AG09309 (cell line): Measurements from ENCODE around the gene CSF3.

Source experiments
- DNase-seq: peaks from one replicate; pipeline ENCODE4 v3.0.0-alpha.2; 2010; ENCODE audit warnings: low read depth
- H3K4me3 ChIP-seq: 2 replicates; pipeline ENCODE4 v1.5.1; 2011; ENCODE audit warnings: mild to moderate bottlenecking, low read depth, low read length, moderate library complexity; ENCODE audit not compliant: control insufficient read depth
- CTCF ChIP-seq: IDR thresholded peaks from 2 replicates; pipeline ENCODE4 v1.5.1; 2011; ENCODE audit warnings: mild to moderate bottlenecking, low read depth, low read length, inconsistent platforms; ENCODE audit not compliant: insufficient read depth, control insufficient read depth; ENCODE audit errors: missing control alignments

CSF3 gene

DNA sequence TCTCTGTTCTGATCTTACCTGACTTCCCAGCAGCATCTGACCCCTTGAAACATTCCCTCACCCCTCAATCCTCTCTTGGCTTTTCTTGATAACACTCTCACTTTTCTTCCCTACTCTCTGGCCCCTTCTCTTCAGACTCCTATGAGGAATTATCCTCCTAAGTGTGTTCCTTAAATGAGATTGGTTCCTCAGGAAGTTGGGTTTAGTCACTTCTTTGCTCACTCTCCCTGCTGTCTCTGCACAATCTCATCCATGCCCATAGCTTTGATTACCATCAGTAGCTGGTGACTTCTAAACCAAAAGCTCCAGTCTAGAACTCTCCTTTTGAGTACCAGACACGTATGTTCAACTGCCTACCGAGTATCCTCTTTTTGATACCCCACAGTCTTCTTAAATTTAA is 26.0 kb downstream of the CSF3 start:
- no peak for TF ChIP-seq CTCF
- no peak for DNase-seq
- H3K4me3 ChIP-seq: no peak overlapping the region

DNA sequence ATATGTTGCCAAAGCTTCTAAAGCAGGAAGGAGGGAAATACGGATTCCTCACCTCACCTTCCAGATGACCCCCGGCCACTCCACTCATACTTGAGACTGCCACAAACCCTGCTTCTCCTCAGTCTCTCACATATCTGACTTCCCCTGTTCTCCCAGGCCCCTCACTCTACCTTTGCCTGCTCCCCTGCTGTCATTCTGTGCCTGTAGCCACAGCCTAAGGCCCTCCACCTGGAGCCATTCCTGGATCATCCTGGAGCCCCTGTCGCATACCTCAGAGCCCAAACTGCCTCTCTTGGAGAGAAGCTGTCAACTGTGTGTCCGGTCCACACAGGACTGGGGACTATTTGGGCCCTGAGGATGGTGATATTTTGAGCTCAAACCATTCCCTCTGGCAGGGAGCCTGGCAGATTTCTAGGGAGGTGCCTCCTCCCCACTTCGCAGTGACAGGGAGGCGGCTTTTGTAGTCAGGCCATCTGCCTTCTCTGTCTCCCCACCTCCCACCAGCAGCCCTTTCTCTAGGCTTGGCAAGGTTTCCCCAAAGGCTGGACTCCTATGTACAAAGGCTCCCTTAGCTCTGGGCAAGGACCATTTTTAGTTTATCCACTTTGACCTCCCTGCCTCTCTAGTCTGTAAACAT is 41.3 kb downstream of the CSF3 start:
- no peak overlapping the region for H3K4me3 ChIP-seq
- TF ChIP-seq CTCF: no peak
- no peak for DNase-seq

DNA sequence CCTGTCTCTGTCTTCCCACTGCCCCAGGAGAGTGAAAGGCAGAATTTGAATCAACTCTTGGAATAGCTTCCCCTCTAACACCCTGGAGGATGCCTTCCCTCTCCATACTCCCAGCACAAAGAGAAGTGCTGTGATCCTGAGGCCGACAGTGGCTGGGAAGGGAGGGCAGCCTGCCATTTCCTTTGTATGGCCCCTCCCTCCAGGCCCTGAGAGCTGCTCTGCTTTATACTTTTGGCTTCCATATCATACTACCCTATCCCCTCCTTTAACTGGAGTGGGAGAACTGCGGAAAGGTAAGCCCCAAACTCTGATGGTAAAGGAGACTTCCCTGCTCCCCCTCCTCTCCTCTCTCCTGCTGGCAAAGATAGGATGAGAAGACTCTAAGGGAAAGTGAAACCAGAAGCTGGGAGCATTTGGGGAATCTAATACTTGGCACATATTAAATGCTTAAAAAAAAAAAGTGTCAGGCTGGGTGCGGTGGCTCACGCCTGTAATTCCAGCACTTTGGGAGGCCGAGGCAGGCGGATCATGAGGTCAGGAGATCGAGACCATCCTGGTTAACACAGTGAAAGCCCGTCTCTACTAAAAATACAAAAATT is 43.0 kb downstream of the CSF3 start:
- H3K4me3 ChIP-seq: no peak overlapping the region
- no peak for DNase-seq
- no peak for TF ChIP-seq CTCF

- no peak for DNase-seq
- H3K4me3 ChIP-seq: no peak overlapping the region
- no peak for TF ChIP-seq CTCF
Observed at GRCh38 chr17:40058865-40059264, 43.6 kb downstream of the CSF3 start.

GRCh38 chr17:40059729-40060475 is 44.7 kb downstream of the CSF3 start:
- no peak for TF ChIP-seq CTCF
- H3K4me3 ChIP-seq: no peak overlapping the region
- DNase-seq: no peak

DNA sequence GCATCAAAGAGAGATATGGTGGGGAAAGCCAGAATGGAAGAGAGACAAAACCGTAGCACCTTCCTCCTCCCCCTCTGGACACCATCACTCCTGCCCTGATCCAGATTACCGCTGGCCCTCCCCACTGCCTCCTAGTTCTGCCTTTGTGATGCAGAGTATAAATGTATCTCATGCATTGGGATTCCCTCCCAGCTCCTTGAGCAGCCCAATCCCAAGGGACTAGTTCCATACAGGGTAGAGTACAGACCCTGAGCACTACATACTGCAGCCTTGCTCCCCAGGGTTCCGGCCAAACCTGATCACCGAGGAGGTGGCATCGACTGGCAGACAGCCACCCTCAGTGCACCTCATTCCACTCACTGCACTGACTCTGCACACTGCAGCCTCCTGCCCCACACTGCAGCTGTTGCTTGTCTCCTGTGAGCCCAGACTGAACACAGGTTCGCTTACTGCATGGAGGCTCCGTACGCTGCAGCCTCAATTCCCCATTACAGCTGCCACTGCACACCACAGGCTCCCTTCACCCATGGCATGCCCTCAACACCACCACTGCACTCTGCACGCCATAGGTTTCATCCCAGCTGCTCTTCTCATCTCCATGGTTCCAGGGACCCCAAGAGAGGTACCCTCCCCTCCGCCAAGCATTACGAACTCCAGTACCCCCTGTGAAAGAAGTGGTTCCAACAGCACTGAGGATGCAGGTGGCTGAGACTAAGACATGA is 45.8 kb downstream of the CSF3 start:
- no peak for DNase-seq
- TF ChIP-seq CTCF: no peak
- H3K4me3 ChIP-seq: no peak overlapping the region
